ENCODE results near the gene DIP2C.
"Not testable (repeated sequence)": the region's sequence is repeated elsewhere in the genome, so short reads cannot be mapped to it uniquely, and the experiment has no call there.

DIP2C gene

DNA sequence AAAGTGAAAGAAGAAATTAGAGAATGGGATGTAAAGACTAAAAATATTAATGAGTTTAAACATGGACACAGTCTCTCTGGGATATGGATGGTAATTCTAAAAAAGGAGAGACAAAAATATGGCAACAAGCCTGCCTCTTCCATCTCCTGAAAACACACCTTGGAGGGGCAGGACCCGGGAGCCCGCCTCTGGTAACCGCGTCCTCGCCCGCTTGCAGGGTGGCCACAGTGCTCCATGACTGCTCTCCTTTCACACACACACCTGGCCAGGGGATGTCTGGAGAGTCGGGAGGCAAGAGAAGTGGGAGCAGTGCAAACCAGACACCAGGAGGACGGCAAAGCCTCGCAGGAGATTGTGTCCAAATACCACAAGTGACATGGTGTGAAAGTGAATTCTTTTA is 387.9 kb downstream of the DIP2C start:
- H3K27me3 Mint-ChIP-seq = no peaks in the 10 kb centered on the region
- H3K9me3 Mint-ChIP-seq = no peaks in the 10 kb centered on the region
- H3K27ac Mint-ChIP-seq = no peak overlapping the region
- peaks cover 1% of the 10 kb centered on the region for H3K36me3 Mint-ChIP-seq
- H3K4me1 Mint-ChIP-seq = no peaks in the 10 kb centered on the region
- no peak overlapping the region for H3K4me3 Mint-ChIP-seq

DNA sequence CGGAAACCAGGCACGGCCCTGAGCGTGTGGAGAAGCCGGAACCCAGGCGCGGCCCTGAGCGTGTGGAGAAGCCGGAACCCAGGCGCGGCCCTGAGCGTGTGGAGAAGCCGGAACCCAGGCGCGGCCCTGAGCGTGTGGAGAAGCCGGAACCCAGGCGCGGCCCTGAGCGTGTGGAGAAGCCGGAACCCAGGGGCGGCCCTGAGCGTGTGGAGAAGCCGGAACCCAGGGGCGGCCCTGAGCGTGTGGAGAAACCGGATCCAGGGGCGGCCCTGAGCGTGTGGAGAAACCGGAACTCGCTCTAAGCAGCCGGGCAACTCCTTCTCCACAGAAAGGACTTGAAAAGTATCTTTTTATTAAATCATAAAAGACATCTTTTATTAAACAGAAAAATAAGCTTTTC is 388.9 kb downstream of the DIP2C start:
- H3K36me3 Mint-ChIP-seq, H3K9me3 Mint-ChIP-seq, H3K27ac Mint-ChIP-seq, H3K27me3 Mint-ChIP-seq, H3K4me1 Mint-ChIP-seq, H3K4me3 Mint-ChIP-seq: not testable (repeated sequence)

DNA sequence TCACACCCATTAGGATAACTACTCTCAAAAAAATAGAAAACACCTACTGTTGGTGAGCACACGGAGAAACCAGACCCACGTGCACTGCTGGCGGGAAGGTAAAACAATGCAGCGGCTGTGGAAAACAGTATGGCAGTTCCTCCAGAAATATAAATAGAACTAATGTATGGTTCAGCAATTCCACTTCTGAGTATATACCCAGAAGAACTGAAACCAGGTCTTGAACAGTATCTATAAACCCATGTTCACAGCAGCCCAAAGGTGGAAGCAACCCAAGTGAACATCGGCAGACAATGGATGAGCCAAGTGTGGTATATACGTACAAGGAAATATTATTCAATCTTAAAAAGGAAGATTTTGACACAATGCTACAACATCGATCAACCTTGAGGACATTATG is 389.5 kb downstream of the DIP2C start:
- Mint-ChIP-seq H3K9me3 (no peaks in the 10 kb centered on the region), H3K27ac (no peak overlapping the region), H3K4me3 (no peak overlapping the region), H3K27me3 (no peaks in the 10 kb centered on the region), H3K4me1 (no peaks in the 10 kb centered on the region), H3K36me3 (peaks cover 1% of the 10 kb centered on the region)

DNA sequence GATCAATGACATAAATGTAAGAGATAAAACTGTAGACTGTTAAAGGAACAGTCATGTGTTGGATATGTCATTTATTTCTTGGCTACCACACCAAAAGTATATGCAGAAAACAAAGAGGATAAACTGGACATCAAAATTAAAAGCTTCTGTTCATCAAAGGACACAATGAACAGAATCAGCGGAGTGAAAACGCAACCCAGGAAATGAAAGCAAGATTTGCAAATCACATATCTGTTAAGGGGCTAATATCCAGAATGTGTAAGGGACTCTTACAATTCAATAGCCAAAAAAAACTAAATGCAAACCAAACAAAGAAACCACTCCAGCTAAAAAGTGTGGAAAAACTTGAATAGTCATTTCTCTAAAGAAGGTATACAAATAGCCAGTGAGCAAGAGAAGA is 390.0 kb downstream of the DIP2C start:
- Mint-ChIP-seq H3K27me3 (no peaks in the 10 kb centered on the region), H3K4me3 (no peak overlapping the region), H3K27ac (no peak overlapping the region), H3K4me1 (no peaks in the 10 kb centered on the region), H3K9me3 (no peaks in the 10 kb centered on the region), H3K36me3 (peaks cover 1% of the 10 kb centered on the region)

DNA sequence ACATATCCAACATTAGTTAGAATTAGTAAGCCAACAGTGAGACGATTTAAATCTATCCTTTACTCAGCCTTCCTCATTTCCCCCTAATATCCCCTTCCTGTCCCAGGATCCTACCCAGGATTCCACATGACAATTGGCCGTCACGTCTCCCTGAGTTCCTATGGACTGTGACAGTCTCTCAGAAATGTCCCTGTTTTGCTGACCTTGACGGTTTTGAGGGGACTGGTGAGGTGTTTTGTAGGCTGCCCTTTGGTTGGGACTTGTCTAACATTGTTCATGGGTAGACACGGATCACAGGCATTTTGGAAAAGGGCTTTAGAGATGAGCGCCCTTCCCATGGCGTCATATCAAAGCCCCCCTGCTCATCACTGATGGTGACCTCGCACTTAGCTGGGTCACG is 391.4 kb downstream of the DIP2C start:
- Mint-ChIP-seq H3K4me3 (no peak overlapping the region), H3K36me3 (peaks cover 3% of the 10 kb centered on the region), H3K27me3 (no peaks in the 10 kb centered on the region), H3K27ac (no peak overlapping the region), H3K9me3 (no peaks in the 10 kb centered on the region), H3K4me1 (no peaks in the 10 kb centered on the region)

DNA sequence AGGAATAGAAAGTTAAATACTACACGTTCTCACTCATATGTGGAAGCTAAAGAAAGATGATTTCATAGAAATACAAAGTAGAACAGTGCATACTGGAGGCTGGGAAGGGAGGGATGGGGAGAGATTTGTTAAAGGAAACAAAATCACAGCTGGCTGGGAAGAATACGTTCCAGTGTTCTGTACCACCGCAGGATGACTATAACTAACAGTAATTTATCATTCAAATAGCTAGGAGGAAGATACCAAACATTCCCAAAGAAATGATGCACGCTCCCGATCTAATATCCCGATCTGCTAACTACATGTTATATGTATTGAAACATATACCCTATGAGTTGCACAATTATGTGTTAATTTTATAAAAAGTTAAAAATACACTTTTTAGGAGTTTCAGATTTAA is 391.9 kb downstream of the DIP2C start:
- Mint-ChIP-seq H3K4me3 (no peak overlapping the region), H3K27me3 (no peaks in the 10 kb centered on the region), H3K36me3 (peaks cover 5% of the 10 kb centered on the region), H3K4me1 (no peaks in the 10 kb centered on the region), H3K9me3 (no peaks in the 10 kb centered on the region), H3K27ac (no peak overlapping the region)

DNA sequence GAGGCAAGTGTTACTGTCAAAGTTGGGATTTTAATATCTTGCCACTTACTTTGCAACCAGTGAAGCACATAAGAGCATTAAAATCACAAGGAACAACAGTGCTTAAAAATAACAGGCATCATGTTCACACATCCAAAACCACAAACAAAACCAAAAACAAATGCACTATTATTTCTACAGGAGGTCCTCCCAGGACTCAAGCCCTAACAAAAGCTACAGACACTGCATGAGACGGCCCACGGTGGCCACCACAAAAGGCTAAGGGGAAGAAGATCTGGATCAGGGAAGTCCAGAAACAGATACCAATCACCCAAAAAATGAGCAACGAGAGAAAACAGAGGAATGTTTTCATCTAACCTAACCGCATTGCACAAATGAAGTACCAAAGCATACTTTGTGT is 395.8 kb downstream of the DIP2C start:
- Mint-ChIP-seq H3K4me1 (no peaks in the 10 kb centered on the region), H3K27me3 (no peaks in the 10 kb centered on the region), H3K36me3 (peaks cover 7% of the 10 kb centered on the region), H3K27ac (no peak overlapping the region), H3K9me3 (no peaks in the 10 kb centered on the region), H3K4me3 (no peak overlapping the region)

DNA sequence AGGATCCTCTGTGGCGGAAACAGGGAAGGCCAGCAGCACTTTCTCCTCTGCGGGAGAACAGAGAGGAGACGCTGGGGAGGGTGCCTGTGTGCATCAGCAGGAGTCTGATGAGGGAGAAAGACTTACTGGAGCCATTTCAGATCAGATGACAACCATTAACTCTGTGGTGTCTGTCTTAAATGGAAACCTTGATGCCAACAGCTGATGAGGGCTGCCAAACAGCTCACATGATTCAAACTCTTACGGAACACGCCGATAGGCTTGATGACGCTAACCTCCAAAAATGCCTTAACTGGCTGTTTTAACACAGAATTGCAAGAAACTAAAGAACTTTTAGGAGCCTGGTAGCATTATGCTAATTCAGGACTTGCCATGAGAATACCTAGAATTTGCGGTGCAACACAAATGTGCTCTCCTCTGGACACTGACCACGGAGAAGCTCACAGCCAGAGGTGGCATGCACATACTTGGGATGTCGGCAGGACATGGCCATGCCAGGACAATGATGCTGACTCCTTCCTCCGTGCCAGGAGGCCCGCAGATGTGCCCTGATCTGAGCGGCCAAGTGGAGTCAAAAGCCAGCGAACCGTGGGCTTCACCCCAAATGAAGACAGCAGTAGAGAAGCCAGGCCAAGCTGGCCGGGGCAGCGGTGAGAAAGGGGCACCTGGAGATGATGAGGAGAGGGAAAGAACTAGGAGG is 399.3 kb downstream of the DIP2C start:
- Mint-ChIP-seq H3K27me3 (no peaks in the 10 kb centered on the region), H3K27ac (no peak overlapping the region), H3K4me3 (no peak overlapping the region), H3K4me1 (no peaks in the 10 kb centered on the region), H3K36me3 (peaks cover 6% of the 10 kb centered on the region), H3K9me3 (no peaks in the 10 kb centered on the region)

DNA sequence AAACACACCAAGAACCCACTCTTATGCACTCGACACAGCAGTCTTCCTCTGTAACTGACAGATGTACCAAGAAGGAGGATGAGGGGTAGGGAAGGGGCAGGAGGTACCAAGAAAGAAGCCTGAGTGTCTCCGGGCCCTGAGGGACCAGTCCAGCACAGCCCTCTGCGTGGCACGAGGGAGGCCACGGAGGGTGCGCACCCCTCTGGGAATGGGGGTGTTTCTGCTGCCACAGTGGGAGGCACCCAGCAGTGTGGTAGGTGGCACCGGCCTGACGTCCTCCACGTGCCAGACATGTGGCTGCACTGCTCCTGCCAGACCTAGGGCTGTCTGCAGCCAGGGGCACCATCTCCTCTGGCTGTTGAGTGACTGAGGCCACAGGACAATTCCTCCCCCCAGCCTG is 399.9 kb downstream of the DIP2C start:
- Mint-ChIP-seq H3K4me3 (no peak overlapping the region), H3K4me1 (no peaks in the 10 kb centered on the region), H3K9me3 (no peaks in the 10 kb centered on the region), H3K36me3 (peaks cover 10% of the 10 kb centered on the region), H3K27me3 (no peaks in the 10 kb centered on the region), H3K27ac (no peak overlapping the region)

DNA sequence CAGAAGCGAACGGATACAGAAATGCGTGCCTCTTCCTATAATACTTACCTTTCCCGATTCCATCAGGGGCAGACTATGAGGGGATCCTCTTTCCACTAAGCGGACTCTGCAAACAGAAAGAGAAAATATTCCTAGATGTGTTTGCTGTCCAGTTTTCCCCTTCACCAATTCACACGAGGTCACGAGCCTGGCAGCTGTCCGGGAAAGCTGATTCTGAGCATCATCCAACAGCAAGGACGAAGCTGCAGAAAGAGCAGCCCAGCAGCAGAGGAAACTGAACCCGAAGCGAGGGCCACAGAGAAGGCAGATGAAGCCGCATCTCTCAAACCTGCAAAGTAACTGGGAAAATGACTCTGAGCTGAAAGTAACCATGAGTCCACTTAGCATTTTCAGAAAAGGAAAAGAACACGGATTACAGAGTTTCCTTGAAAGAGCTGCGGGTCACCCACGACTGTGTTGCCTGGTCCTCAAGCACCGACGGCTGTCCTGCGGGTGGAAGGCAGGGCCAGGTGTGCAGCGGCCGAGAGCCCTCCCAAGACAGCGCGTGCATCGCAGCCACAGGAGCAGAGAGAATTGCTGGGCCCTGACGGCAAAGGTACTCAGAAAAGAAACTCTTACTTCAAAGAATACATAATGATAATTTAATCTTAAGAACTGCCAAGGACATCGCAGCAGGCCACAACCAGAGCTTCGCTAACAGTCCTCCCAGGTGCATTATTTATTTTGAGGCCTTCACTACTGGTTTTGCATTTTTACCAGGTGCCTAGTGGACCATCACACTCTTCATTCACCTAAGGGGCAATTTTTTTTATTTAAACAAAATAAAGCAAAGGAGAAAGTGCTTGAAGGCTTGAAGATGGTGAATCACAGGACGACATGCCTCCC is 400.9 kb downstream of the DIP2C start:
- H3K4me1 Mint-ChIP-seq = no peaks in the 10 kb centered on the region
- H3K9me3 Mint-ChIP-seq = no peaks in the 10 kb centered on the region
- H3K27me3 Mint-ChIP-seq = no peaks in the 10 kb centered on the region
- H3K4me3 Mint-ChIP-seq = no peak overlapping the region
- no peak overlapping the region for H3K27ac Mint-ChIP-seq
- peaks cover 12% of the 10 kb centered on the region for H3K36me3 Mint-ChIP-seq

DNA sequence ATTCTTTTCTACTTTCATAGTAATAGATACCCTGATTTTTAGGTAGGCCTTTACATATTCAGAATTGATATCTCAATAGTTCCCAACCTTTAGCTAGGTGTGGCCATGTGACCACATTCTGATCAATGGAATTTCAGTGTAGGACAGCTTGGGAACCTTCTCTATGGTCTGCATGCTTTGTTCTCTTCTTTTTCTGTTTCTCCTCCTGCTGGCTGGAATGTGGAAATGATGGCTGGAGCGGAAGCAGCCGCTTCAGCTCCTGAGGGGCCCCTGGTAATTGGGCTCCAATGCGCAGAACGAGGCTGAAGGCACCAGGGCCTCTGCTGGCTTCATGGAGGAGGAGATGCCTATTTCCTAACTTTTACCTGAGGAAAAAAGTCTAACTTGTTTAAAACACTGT is 401.7 kb downstream of the DIP2C start:
- H3K27ac Mint-ChIP-seq = no peak overlapping the region
- no peaks in the 10 kb centered on the region for H3K27me3 Mint-ChIP-seq
- H3K9me3 Mint-ChIP-seq = no peaks in the 10 kb centered on the region
- peaks cover 12% of the 10 kb centered on the region for H3K36me3 Mint-ChIP-seq
- H3K4me3 Mint-ChIP-seq = no peak overlapping the region
- no peaks in the 10 kb centered on the region for H3K4me1 Mint-ChIP-seq

DNA sequence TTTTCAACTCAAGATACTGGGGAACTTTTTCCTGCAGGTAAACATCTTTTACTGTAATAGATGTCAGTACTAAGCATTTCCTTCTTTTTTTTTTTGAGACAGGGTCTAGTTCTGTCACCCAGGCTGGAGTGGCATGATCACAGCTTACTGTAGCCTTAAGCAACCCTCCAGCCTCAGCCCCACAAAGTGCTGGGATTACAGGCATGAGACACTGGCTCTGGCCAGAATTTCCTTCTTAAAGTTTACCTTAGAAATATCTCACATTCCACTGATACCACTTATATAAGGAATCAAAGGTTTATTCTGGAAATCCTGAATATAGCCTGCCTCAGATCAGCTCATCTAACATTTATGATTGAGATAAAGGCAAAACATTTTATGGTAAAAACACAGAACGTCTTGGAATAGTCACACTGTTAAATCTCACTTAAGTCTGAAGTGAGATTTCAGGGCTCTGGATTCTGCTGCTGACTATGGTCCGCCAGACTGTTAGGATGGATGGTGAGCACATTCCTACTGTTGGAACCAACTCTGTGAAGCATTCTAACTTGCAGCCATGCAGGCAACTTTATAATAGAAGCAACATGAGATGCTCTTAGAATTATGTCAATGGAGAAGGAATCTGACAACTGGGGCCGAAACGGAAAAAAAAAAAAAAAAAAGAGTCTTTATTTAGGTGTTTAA is 402.3 kb downstream of the DIP2C start:
- H3K9me3 Mint-ChIP-seq = no peaks in the 10 kb centered on the region
- H3K27me3 Mint-ChIP-seq = no peaks in the 10 kb centered on the region
- no peak overlapping the region for H3K27ac Mint-ChIP-seq
- H3K4me1 Mint-ChIP-seq = no peaks in the 10 kb centered on the region
- no peak overlapping the region for H3K4me3 Mint-ChIP-seq
- H3K36me3 Mint-ChIP-seq = peaks cover 8% of the 10 kb centered on the region

DNA sequence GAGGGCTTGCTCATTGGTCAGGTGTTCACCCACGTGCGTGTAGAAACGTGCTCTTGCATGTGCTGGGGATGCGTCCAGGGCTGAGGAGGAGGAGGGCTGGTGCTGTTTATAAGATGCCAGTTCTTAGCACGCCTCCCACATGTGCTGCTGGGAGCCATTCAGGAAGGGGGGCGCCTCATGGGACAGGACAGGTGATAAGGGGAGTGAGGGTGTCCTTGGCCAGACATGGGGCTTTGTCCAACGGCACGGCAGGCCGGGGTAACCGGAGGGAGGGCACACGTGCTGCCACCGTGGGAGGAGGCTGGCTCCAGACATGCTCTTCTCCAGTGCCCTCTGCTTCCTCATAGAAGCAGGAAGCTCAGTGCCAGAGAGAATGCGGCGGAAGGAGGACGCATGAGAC is 404.3 kb downstream of the DIP2C start:
- H3K4me3 Mint-ChIP-seq = no peak overlapping the region
- H3K9me3 Mint-ChIP-seq = no peaks in the 10 kb centered on the region
- H3K27me3 Mint-ChIP-seq = no peaks in the 10 kb centered on the region
- no peak overlapping the region for H3K27ac Mint-ChIP-seq
- no peaks in the 10 kb centered on the region for H3K4me1 Mint-ChIP-seq
- peaks cover 8% of the 10 kb centered on the region for H3K36me3 Mint-ChIP-seq

DNA sequence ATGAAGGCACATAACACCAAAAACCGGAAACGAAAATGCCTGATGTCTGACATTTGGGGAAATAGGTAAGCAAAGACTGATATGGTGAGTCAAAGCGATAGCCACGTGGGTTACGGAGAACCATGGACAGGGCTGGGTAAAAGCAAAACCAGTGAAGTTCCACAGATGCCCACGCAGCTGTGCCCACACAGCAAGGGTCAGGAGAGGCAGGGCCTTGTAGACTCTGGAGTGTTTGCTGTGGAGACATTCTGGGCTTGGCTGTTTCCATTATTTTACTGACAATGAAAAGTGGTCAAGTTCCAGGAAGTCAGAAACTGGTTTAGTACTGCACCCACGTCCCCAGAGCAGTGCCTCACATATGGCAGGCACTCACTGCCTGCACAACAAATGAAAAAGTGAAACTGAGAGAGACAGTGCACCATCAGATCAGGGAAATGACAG is 405.5 kb downstream of the DIP2C start:
- H3K4me3 Mint-ChIP-seq = no peak overlapping the region

DNA sequence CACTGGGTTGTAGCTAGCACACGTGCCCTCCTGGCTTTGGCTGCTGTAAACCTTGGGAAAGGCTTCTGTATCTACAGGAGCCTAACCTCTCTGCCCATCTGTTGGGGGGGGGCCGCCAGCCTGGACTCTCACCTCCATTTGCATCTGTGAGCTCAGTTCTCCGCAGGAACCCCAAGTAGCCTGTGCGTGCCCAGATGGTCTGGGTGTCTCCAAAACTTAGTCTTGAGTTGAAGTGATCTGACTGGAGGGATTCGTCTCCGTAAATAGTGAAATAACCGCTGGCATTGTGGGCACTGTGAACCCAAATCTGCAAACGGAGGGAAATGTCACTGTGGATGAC is 406.4 kb downstream of the DIP2C start:
- Mint-ChIP-seq H3K27me3 (no peaks in the 10 kb centered on the region), H3K9me3 (no peaks in the 10 kb centered on the region), H3K36me3 (peaks cover 8% of the 10 kb centered on the region), H3K27ac (no peak overlapping the region), H3K4me3 (no peak overlapping the region), H3K4me1 (no peaks in the 10 kb centered on the region)

More for the DNA sequence above, 405.5 kb downstream of the DIP2C start:
- no peaks in the 10 kb centered on the region for H3K4me1 Mint-ChIP-seq
- no peak overlapping the region for H3K27ac Mint-ChIP-seq
- H3K36me3 Mint-ChIP-seq = peaks cover 8% of the 10 kb centered on the region
- H3K9me3 Mint-ChIP-seq = no peaks in the 10 kb centered on the region
- H3K27me3 Mint-ChIP-seq = no peaks in the 10 kb centered on the region

Measured in activated naive CD4-positive, alpha-beta T cell treated with anti-CD3 and anti-CD28 coated beads, Interleukin-2, amount 50 U/mL, for 24 hours (primary cell).